ENCODE results near the gene SP5.

Gene SP5

DNA sequence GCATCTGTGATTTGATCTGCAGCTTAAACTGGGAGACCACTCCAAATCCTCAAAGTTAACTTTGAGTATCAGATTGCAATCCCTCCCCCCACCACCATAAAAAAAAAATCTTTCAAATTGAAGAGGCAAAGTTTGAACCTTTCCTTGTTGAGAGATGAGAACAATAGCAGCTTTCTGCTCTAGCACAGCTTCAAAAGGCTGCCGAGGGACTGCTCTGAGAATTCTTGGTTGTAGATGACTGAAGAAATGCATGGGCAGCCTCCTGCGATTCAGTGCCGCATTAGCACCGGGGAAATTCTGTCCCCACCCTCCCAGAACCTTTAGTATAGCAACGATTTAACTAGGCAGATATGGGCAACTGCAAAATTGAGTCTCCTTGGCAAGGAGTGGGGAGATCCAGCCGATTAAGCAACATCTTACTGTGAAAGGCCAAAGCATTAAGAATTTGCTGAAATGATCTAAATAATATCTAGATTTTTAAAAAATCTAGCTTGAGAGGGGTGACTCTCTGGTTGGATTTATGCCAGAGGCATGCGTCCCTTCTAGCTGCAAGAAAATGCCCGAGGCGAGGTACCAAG is 3.9 kb upstream of the SP5 start:
- Histone ChIP-seq H3K27ac (ENCODE audit: insufficient read depth in 1 of 2, low read depth in 1 of 2, low read length in 2 of 2, poor library complexity in 1 of 2, severe bottlenecking in 2 of 2) (no peak overlapping the region), H3K4me1 (ENCODE audit: control extremely low read depth in 1 of 4, control insufficient read depth in 4 of 4, insufficient read depth in 4 of 4, low read length in 3 of 4) (peaks cover 5 to 49% (median 37%) of the 10 kb centered on the region in 4 experiments), H3K27me3 (replicated peaks in 2 of 5; ENCODE audit: control insufficient read depth in 4 of 5, insufficient read depth in 5 of 5, low read length in 4 of 5) (peaks cover 35 to 97% (median 46%) of the 10 kb centered on the region in 5 experiments), H3K36me3 (ENCODE audit: control insufficient read depth in 4 of 4, insufficient read depth in 4 of 4, low read length in 3 of 4) (no peaks in the 10 kb centered on the region), H3K4me3 (ENCODE audit: control insufficient read depth in 1 of 7, extremely low read depth in 1 of 7, insufficient read depth in 4 of 7, low read depth in 2 of 7, low read length in 6 of 7) (no peak overlapping the region), H3K9me3 (ENCODE audit: control extremely low read depth in 1 of 5, control insufficient read depth in 4 of 5, insufficient read depth in 2 of 5, low read depth in 1 of 5, low read length in 4 of 5) (no peaks in the 10 kb centered on the region)
- peak in 2 of 3 donors; percentile 33 to 40 for DNase-seq
- CTCF ChIA-PET, result interaction anchor here (1.4 kb wide), 1 partner anchor 99 kb away, joined by 3 read pairs; no protein-coding TSS in a partner anchor
- WGBS (ENCODE audit: insufficient coverage), result 8% methylated on average over 4 of the region's 9 CpGs
- POLR2A ChIA-PET, result no interaction called here

DNA sequence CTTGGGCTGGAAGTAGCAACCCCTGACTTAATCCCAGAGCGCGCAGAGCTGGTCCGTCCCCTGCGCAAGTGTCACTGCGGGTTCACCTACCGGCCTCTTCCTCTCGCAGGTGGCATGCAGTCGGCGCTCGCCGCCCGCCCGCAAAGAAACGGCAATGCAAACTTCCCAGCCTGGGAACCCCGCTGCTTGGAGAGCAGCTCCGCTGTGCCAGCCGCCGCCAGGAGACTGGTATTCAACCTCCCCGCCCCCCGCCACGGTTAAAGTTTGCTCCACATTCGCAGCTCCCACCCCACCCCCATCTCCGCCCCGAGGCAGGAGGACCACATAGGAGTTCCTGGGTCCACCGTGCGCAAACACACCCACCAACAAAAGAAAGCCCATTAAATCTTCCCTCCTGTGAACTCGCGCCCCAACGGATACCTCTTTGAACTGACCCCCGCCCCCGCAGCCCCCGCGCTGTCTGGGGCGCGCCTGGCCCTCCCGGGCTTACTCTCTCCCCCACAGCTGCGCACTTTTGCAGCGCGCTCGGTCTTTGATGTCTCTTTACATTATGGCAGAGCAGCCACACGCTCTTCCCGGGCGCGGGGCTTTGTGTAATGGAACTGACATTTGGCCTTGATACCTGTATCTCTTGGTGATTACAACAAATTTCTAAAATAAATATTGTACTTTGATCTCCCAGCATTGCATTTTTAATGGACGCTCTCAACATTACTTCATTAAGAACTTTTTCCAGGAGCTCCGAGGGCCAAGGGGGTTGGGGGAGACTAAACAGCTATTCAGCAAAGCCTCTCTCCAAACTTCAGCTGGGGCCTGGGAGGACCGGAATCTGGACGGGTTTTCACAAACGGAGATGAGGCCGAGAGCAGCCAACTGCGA is 3.1 kb upstream of the SP5 start:
- Histone ChIP-seq H3K36me3 (ENCODE audit: control insufficient read depth in 4 of 4, insufficient read depth in 4 of 4, low read length in 3 of 4) (no peaks in the 10 kb centered on the region), H3K4me1 (ENCODE audit: control extremely low read depth in 1 of 4, control insufficient read depth in 4 of 4, insufficient read depth in 4 of 4, low read length in 3 of 4) (peaks cover 5 to 53% (median 42%) of the 10 kb centered on the region in 4 experiments), H3K9me3 (ENCODE audit: control extremely low read depth in 1 of 5, control insufficient read depth in 4 of 5, insufficient read depth in 2 of 5, low read depth in 1 of 5, low read length in 4 of 5) (no peaks in the 10 kb centered on the region), H3K27ac (ENCODE audit: insufficient read depth in 1 of 2, low read depth in 1 of 2, low read length in 2 of 2, poor library complexity in 1 of 2, severe bottlenecking in 2 of 2) (no peak overlapping the region), H3K4me3 (ENCODE audit: control insufficient read depth in 1 of 7, extremely low read depth in 1 of 7, insufficient read depth in 4 of 7, low read depth in 2 of 7, low read length in 6 of 7) (peak overlapping the region in 1 of 7 experiments; percentile 23), H3K27me3 (replicated peaks in 2 of 5; ENCODE audit: control insufficient read depth in 4 of 5, insufficient read depth in 5 of 5, low read length in 4 of 5) (peaks cover 35 to 98% (median 49%) of the 10 kb centered on the region in 5 experiments)
- DNase-seq, result peak in 1 of 3 donors; percentile 22
- ChIA-PET POLR2A (no interaction called here), CTCF (interaction anchor here (0.9 to 1.6 kb wide), 2 partner anchors 10 to 102 kb away, joined by 3 to 4 read pairs; no protein-coding TSS in a partner anchor)
- 4% methylated on average over 38 of the region's 51 CpGs for WGBS (ENCODE audit: insufficient coverage)

DNA sequence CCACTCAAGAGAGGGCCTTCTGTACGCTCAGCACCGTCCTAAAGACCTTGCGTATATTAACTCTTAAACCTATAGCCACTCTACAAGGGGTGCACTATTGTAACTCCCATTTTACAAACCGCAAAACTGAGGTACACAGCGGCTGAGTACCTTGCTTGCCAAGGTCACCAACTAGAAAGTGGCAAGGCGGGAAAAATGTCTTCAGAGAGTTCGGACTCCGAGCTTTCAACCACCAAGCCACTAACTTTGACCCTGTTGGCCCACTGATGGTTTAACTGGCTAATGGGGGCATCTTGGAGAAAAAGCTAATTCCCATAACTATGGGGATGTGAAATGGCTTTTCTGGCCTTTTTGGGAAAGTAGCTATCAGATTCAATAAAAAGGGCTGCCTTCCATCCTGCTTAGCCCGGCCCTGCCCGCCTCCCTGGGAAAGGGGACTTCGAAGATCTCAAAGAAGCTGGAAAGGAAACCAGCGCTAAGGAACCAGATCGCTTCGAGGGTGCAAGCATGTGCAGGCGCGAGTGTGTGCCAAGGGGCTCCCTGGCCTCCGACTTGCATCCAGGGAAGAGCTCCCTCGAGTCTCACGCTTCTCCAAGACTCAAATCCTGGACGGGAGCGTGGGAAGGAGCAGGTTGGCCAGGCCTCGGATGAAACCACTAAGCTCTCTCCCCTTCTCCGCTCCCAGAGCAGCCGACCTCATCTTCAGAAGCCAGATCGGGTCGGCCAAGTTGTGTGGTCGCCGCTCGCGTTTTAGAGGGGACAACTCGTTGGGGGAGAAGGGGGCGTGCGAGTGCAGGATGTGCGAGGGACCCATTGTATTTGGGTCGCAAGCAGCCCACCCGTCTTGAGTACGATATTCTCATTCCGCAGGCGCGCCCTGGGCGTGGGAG is 2.2 kb upstream of the SP5 start:
- ChIA-PET POLR2A (no interaction called here), CTCF (interaction anchor here (0.9 to 1.6 kb wide), 2 partner anchors 9 to 101 kb away, joined by 3 to 4 read pairs; no protein-coding TSS in a partner anchor)
- Histone ChIP-seq H3K9me3 (ENCODE audit: control extremely low read depth in 1 of 5, control insufficient read depth in 4 of 5, insufficient read depth in 2 of 5, low read depth in 1 of 5, low read length in 4 of 5) (no peaks in the 10 kb centered on the region), H3K4me3 (ENCODE audit: control insufficient read depth in 1 of 7, extremely low read depth in 1 of 7, insufficient read depth in 4 of 7, low read depth in 2 of 7, low read length in 6 of 7) (peak overlapping the region in 2 of 7 experiments; percentile 41 to 74), H3K27ac (ENCODE audit: insufficient read depth in 1 of 2, low read depth in 1 of 2, low read length in 2 of 2, poor library complexity in 1 of 2, severe bottlenecking in 2 of 2) (no peak overlapping the region), H3K4me1 (ENCODE audit: control extremely low read depth in 1 of 4, control insufficient read depth in 4 of 4, insufficient read depth in 4 of 4, low read length in 3 of 4) (peaks cover 5 to 53% (median 42%) of the 10 kb centered on the region in 4 experiments), H3K27me3 (replicated peaks in 2 of 5; ENCODE audit: control insufficient read depth in 4 of 5, insufficient read depth in 5 of 5, low read length in 4 of 5) (peaks cover 36 to 99% (median 58%) of the 10 kb centered on the region in 5 experiments), H3K36me3 (ENCODE audit: control insufficient read depth in 4 of 4, insufficient read depth in 4 of 4, low read length in 3 of 4) (no peaks in the 10 kb centered on the region)
- DNase-seq, result peak in 1 of 3 donors; percentile 13
- 9% methylated on average over 35 of the region's 41 CpGs for WGBS (ENCODE audit: insufficient coverage)

DNA sequence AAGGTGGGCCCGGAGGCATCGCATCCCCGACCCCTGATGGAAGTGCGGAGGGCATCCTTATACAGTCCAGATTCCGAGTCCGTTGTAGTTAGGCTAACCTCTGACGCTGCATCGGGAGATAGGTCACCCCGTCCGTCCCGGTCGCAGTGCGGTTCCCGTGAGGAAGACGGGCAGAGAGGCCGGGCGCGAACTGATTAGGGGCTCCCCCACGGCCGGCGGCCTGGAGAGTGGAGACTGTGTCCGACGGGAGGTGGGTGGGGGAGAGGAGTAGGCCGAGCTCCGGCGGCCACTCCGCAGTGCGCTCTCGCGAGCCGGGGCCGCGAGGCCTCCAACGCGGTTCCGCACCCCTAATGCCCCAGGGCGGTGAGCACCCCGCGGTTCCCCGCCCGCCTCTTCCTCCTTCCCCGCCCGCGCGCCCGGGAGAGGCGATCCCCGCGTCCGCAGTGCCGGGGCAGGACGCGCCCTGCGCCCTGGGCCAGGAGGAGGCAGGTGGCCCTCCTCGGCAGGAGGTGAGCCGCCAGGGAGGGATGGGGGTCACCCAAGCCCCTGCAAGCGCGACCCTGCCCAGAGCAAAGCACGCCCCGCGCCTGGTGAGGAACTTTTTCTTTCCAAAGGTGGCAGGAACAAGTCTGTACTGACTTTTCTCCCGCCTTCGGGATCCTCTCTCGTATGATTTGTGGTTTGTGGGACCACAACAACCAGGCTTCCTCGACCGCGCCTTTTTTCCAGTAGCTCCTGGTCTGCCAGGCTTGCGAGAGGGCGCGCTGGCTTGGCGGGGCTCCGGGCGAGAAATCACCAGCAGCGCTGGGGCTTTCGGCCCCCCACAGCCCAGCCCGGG is 1.4 kb upstream of the SP5 start:
- Histone ChIP-seq H3K27me3 (replicated peaks in 2 of 5; ENCODE audit: control insufficient read depth in 4 of 5, insufficient read depth in 5 of 5, low read length in 4 of 5) (peaks cover 39 to 100% (median 62%) of the 10 kb centered on the region in 5 experiments), H3K4me1 (ENCODE audit: control extremely low read depth in 1 of 4, control insufficient read depth in 4 of 4, insufficient read depth in 4 of 4, low read length in 3 of 4) (peaks cover 5 to 50% (median 39%) of the 10 kb centered on the region in 4 experiments), H3K4me3 (ENCODE audit: control insufficient read depth in 1 of 7, extremely low read depth in 1 of 7, insufficient read depth in 4 of 7, low read depth in 2 of 7, low read length in 6 of 7) (peak overlapping the region; percentile 8 to 74 (median 50)), H3K36me3 (ENCODE audit: control insufficient read depth in 4 of 4, insufficient read depth in 4 of 4, low read length in 3 of 4) (no peaks in the 10 kb centered on the region), H3K9me3 (ENCODE audit: control extremely low read depth in 1 of 5, control insufficient read depth in 4 of 5, insufficient read depth in 2 of 5, low read depth in 1 of 5, low read length in 4 of 5) (no peaks in the 10 kb centered on the region), H3K27ac (ENCODE audit: insufficient read depth in 1 of 2, low read depth in 1 of 2, low read length in 2 of 2, poor library complexity in 1 of 2, severe bottlenecking in 2 of 2) (peak overlapping the region in 1 of 2 experiments; percentile 43)
- CTCF ChIA-PET, result interaction anchor here (1.6 kb wide), 1 partner anchor 100 kb away, joined by 4 read pairs; no protein-coding TSS in a partner anchor
- POLR2A ChIA-PET, result no interaction called here
- WGBS (ENCODE audit: insufficient coverage), result under 1% methylated on average over 63 of the region's 76 CpGs
- peak in 1 of 3 donors; percentile 37 for DNase-seq

DNA sequence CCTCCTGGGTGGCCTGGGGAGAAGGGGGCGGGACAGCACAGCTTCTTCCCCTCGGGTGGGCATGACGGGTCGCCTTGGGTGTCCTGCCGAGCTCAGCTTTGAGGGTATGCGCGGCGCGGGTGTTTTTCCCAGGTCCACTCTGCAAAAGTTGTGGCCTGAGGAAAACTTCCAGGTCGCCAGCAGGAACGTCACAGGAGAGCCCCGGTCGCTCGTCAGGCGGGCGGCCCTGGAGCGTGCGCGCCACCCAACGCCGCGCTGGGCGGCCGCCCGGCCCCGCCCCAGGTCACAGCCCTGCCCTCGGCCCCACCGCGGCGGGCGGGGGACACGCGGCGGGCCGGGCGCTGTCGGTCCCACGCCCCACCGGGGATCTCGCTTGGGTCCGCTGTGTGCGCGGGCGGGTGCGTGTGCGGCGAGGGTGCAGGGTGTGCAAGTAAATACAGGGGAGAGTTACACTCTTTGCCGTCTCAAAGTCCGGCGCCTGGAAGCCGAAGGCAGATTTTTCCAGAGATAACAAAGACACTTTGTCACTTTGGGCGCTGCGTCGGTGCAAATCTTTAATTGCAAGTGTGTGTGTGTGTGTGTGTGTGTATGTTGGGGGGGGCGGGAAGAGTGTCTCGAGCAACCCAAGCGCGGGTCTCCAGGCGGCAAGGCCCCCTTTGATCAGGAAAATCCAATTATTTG is 616 bp upstream of the SP5 start:
- Histone ChIP-seq H3K9me3 (ENCODE audit: control extremely low read depth in 1 of 5, control insufficient read depth in 4 of 5, insufficient read depth in 2 of 5, low read depth in 1 of 5, low read length in 4 of 5) (no peaks in the 10 kb centered on the region), H3K27ac (ENCODE audit: insufficient read depth in 1 of 2, low read depth in 1 of 2, low read length in 2 of 2, poor library complexity in 1 of 2, severe bottlenecking in 2 of 2) (peak overlapping the region in 1 of 2 experiments; percentile 43), H3K4me1 (ENCODE audit: control extremely low read depth in 1 of 4, control insufficient read depth in 4 of 4, insufficient read depth in 4 of 4, low read length in 3 of 4) (peaks cover 5 to 50% (median 39%) of the 10 kb centered on the region in 4 experiments), H3K4me3 (ENCODE audit: control insufficient read depth in 1 of 7, extremely low read depth in 1 of 7, insufficient read depth in 4 of 7, low read depth in 2 of 7, low read length in 6 of 7) (peak overlapping the region; percentile 21 to 74 (median 54)), H3K36me3 (ENCODE audit: control insufficient read depth in 4 of 4, insufficient read depth in 4 of 4, low read length in 3 of 4) (no peaks in the 10 kb centered on the region), H3K27me3 (replicated peaks in 2 of 5; ENCODE audit: control insufficient read depth in 4 of 5, insufficient read depth in 5 of 5, low read length in 4 of 5) (peaks cover 39 to 100% (median 59%) of the 10 kb centered on the region in 5 experiments)
- ChIA-PET CTCF (no interaction called here), POLR2A (no interaction called here)
- WGBS (ENCODE audit: insufficient coverage), result under 1% methylated on average over 50 of the region's 59 CpGs
- DNase-seq, result peak in 1 of 3 donors; percentile 37

Data from common myeloid progenitor, CD34-positive (primary cell).